Prostate gland (tissue), 2 donors: ENCODE data around the gene SIX3.

Source experiments
- POLR2AphosphoS5 ChIP-seq: sonication (generic); formaldehyde crosslinking; IDR thresholded peaks from one replicate; pipeline ENCODE4 v1.6.1; 2017; ENCODE audit warnings: antibody characterized with exemption
- TF ChIP-seq, protein P1 (sequence below), 4 experiments: fragments of 200-600 bp in 2 of 4; fragments of 450-650 bp in 2 of 4; sonication (generic) in 2 of 4; IDR thresholded peaks; 1 replicate in 3 of 4; 2 replicates in 1 of 4; pipeline ENCODE4 v1.5.1; 2016 to 2019; ENCODE audit warnings: antibody characterized with exemption in 4 of 4, mild to moderate bottlenecking in 2 of 4, moderate library complexity in 2 of 4

DNA sequence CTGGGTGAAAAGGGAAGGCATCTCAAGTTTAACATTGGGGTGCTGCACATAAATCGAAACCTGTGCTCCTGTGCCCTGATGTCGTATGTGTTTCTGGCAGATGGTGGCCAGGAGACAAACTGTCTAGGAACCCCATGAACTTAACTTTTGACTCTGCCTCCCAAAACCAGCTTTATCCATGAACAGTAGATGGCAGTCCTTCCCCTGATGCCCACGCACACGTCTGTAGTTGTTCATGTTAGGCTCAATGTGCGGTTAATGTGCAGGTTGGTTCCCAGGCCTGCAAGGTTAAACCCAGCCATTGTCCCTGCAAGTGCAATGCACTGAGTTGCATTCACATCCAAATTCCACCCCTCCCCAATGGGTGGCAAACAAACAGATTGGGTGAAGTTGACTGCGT lies 44.1 kb upstream of the SIX3 start:
- TF ChIP-seq, protein P1, sequence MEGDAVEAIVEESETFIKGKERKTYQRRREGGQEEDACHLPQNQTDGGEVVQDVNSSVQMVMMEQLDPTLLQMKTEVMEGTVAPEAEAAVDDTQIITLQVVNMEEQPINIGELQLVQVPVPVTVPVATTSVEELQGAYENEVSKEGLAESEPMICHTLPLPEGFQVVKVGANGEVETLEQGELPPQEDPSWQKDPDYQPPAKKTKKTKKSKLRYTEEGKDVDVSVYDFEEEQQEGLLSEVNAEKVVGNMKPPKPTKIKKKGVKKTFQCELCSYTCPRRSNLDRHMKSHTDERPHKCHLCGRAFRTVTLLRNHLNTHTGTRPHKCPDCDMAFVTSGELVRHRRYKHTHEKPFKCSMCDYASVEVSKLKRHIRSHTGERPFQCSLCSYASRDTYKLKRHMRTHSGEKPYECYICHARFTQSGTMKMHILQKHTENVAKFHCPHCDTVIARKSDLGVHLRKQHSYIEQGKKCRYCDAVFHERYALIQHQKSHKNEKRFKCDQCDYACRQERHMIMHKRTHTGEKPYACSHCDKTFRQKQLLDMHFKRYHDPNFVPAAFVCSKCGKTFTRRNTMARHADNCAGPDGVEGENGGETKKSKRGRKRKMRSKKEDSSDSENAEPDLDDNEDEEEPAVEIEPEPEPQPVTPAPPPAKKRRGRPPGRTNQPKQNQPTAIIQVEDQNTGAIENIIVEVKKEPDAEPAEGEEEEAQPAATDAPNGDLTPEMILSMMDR (IDR thresholded peaks at IDR 0.05), result no peak
- no peak for TF ChIP-seq POLR2AphosphoS5
